ENCODE data around the gene VWA3B. TPM values are rescaled to one million over a fixed set of nuclear protein-coding genes. Genes with fewer than 3 reads are reported as not detected.
A peak's percentile ranks its signal among the peaks of the same experiment; 100 is the strongest.

VWA3B gene
- polyA plus RNA-seq, 1 donor (not counting 4 experiments of a cell fraction or from before 2014, with no cell fraction given), result not detected

GRCh38 chr2:98282109-98282508 lies 195.1 kb downstream of the VWA3B start:
- Histone ChIP-seq H3K9me3 (ENCODE audit: control insufficient read depth, low read depth, low read length) (no peaks in the 10 kb centered on the region), H4K20me1 (ENCODE audit: control insufficient read depth, extremely low read depth, insufficient read depth, low read length) (no peaks in the 10 kb centered on the region), H3K4me2 (ENCODE audit: control insufficient read depth, extremely low read depth, insufficient read depth, low read depth, low read length) (no peak overlapping the region), H3K79me2 (ENCODE audit: control insufficient read depth, insufficient read depth, low read length) (no peaks in the 10 kb centered on the region), H3K27me3 (ENCODE audit: control insufficient read depth, extremely low read depth, insufficient read depth, low read length) (peaks cover 3% of the 10 kb centered on the region), H3K9ac (ENCODE audit: control insufficient read depth, extremely low read depth, insufficient read depth, low read length) (no peak overlapping the region), H3K9me1 (ENCODE audit: control insufficient read depth, extremely low read depth, insufficient read depth, low read length) (no peaks in the 10 kb centered on the region), H2AFZ (ENCODE audit: control insufficient read depth, low read length) (no peak overlapping the region), H3K36me3 (ENCODE audit: control insufficient read depth in 2 of 2, extremely low read depth in 1 of 2, insufficient read depth in 2 of 2, low read length in 2 of 2) (no peaks in the 10 kb centered on the region), H3K27ac (ENCODE audit: control insufficient read depth, insufficient read depth, low read length) (no peak overlapping the region), H3K4me1 (ENCODE audit: control insufficient read depth, extremely low read depth, insufficient read depth, low read length) (no peaks in the 10 kb centered on the region), H3K4me3 (ENCODE audit: control insufficient read depth in 2 of 3, extremely low read depth in 1 of 3, insufficient read depth in 2 of 3, low read depth in 1 of 3, low read length in 3 of 3) (no peak overlapping the region)
- TF ChIP-seq EZH2 (IDR thresholded peaks at IDR 0.05; ENCODE audit: low read length), result no peak
- TF ChIP-seq, protein P1, sequence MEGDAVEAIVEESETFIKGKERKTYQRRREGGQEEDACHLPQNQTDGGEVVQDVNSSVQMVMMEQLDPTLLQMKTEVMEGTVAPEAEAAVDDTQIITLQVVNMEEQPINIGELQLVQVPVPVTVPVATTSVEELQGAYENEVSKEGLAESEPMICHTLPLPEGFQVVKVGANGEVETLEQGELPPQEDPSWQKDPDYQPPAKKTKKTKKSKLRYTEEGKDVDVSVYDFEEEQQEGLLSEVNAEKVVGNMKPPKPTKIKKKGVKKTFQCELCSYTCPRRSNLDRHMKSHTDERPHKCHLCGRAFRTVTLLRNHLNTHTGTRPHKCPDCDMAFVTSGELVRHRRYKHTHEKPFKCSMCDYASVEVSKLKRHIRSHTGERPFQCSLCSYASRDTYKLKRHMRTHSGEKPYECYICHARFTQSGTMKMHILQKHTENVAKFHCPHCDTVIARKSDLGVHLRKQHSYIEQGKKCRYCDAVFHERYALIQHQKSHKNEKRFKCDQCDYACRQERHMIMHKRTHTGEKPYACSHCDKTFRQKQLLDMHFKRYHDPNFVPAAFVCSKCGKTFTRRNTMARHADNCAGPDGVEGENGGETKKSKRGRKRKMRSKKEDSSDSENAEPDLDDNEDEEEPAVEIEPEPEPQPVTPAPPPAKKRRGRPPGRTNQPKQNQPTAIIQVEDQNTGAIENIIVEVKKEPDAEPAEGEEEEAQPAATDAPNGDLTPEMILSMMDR (optimal IDR thresholded peaks at IDR 0.05 in 1 of 3, IDR thresholded peaks at IDR 0.05 in 1 of 3, conservative IDR thresholded peaks at IDR 0.05 in 1 of 3; ENCODE audit: extremely low read depth in 1 of 3, insufficient read depth in 2 of 3, low read length in 3 of 3), result no peak
- DNase-seq (ENCODE audit: low read depth, low spot score) (no peak), FAIRE-seq (peak; percentile 58)
- dilution Hi-C loops (cut with MboI; ENCODE audit: extremely low pct_ligation_motif_present, low sequenced_read_pairs), result no loop called here

DNA sequence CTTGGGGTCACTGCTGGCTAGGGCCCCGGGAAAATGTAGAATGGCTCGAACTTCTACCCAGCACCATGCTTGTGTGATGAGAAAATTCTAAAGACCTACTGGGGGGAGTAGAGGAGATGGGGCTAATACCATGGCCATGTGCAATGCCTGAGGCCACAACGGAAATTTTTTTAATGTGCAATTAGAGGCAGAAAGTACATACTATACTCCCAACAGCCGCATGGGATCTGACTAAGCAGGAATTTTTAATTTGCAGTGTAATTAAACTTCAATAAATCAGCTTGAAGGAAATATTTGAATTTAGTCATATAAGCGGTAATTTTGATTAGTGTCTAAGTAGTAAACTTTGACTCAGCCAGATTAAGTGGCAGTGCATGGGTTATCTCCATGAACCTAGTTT lies 206.1 kb downstream of the VWA3B start:
- H3K27ac ChIP-seq (ENCODE audit: control insufficient read depth, insufficient read depth, low read length), result no peak overlapping the region

More for the DNA sequence above, 206.1 kb downstream of the VWA3B start:
- no peaks in the 10 kb centered on the region for H3K9me3 ChIP-seq (ENCODE audit: control insufficient read depth, low read depth, low read length)
- FAIRE-seq (no peak), DNase-seq (ENCODE audit: low read depth, low spot score) (no peak)
- TF ChIP-seq, protein P1 (optimal IDR thresholded peaks at IDR 0.05 in 1 of 3, IDR thresholded peaks at IDR 0.05 in 1 of 3, conservative IDR thresholded peaks at IDR 0.05 in 1 of 3; ENCODE audit: extremely low read depth in 1 of 3, insufficient read depth in 2 of 3, low read length in 3 of 3), result no peak
- TF ChIP-seq EZH2 (IDR thresholded peaks at IDR 0.05; ENCODE audit: low read length), result no peak
- no peak overlapping the region for H3K4me2 ChIP-seq (ENCODE audit: control insufficient read depth, extremely low read depth, insufficient read depth, low read depth, low read length)
- H3K79me2 ChIP-seq (ENCODE audit: control insufficient read depth, insufficient read depth, low read length), result no peaks in the 10 kb centered on the region
- no peak overlapping the region for H3K4me3 ChIP-seq (ENCODE audit: control insufficient read depth in 2 of 3, extremely low read depth in 1 of 3, insufficient read depth in 2 of 3, low read depth in 1 of 3, low read length in 3 of 3)
- peaks cover 4% of the 10 kb centered on the region for H3K4me1 ChIP-seq (ENCODE audit: control insufficient read depth, extremely low read depth, insufficient read depth, low read length)
- dilution Hi-C loops (cut with MboI; ENCODE audit: extremely low pct_ligation_motif_present, low sequenced_read_pairs), result no loop called here
- H3K36me3 ChIP-seq (ENCODE audit: control insufficient read depth in 2 of 2, extremely low read depth in 1 of 2, insufficient read depth in 2 of 2, low read length in 2 of 2), result no peaks in the 10 kb centered on the region
- H3K27me3 ChIP-seq (ENCODE audit: control insufficient read depth, extremely low read depth, insufficient read depth, low read length), result peaks cover 6% of the 10 kb centered on the region
- no peaks in the 10 kb centered on the region for H3K9me1 ChIP-seq (ENCODE audit: control insufficient read depth, extremely low read depth, insufficient read depth, low read length)
- no peak overlapping the region for H3K9ac ChIP-seq (ENCODE audit: control insufficient read depth, extremely low read depth, insufficient read depth, low read length)
- no peak overlapping the region for H2AFZ ChIP-seq (ENCODE audit: control insufficient read depth, low read length)
- no peaks in the 10 kb centered on the region for H4K20me1 ChIP-seq (ENCODE audit: control insufficient read depth, extremely low read depth, insufficient read depth, low read length)

Measured in keratinocyte (primary cell).